Measurements from ENCODE around the gene ZSCAN5B. TPM values are rescaled to one million over a fixed set of nuclear protein-coding genes. Genes with fewer than 3 reads are reported as not detected.

Gene ZSCAN5B
- polyA plus RNA-seq, 2 of the 4 experiments (the other 2 are of a cell fraction) = not detected

DNA sequence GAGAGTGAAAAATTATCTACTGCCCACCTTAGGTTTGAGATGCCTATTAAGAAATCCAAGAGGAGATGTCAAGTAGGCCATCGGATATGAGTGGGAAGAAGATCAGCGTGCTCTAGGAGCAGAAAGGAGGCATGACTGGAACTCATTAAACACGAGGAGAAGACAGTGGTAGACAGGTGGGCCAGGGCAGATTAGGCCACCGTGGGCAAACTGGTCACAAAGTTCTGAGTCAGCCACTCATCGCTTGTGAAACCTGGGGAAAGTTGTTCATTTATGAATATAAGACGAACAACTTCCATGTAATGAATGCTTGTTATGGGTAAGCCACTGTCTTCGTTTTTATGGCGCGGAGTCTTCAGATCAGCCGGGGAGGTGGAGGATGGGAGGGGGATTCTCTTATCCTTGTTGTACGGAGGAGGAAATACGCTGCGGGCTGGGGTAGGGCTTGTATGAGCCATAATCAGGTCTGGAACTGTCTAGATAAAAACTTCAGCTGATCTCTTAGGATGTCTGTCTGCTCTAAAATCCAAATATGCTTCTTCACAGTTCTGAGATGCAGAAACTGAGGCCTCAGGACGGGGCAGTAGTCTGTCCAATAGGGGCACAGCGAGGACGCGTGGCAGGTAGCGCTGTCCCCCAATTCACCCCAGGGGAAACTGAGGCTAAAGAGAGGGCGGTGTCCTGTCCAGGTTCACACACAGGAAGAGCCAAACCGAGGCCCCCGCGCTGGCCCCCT lies 57.6 kb downstream of the ZSCAN5B start:
- CTCF ChIA-PET = interaction anchor here (0.6 to 1.6 kb wide), 5 partner anchors 15 to 468 kb away, joined by 3 to 4 read pairs (median 3); no protein-coding TSS in a partner anchor
- H3K4me1 ChIP-seq = peaks cover 22% of the 10 kb centered on the region; the same call in 2 of the 3 replicates
- peak overlapping the region; percentile 87 to 88 for H3K27ac ChIP-seq
- peak overlapping the region; percentile 54 for H3K4me3 ChIP-seq
- H3K4me2 ChIP-seq = peak overlapping the region; percentile 79
- FAIRE-seq (no peak), DNase-seq (ENCODE audit: low read depth in 1 of 2, low spot score in 1 of 2) (peak in 1 of 2 experiments; percentile 30), ATAC-seq (no peak)
- H3K9me3 ChIP-seq = no peaks in the 10 kb centered on the region
- TF ChIP-seq, protein P1, sequence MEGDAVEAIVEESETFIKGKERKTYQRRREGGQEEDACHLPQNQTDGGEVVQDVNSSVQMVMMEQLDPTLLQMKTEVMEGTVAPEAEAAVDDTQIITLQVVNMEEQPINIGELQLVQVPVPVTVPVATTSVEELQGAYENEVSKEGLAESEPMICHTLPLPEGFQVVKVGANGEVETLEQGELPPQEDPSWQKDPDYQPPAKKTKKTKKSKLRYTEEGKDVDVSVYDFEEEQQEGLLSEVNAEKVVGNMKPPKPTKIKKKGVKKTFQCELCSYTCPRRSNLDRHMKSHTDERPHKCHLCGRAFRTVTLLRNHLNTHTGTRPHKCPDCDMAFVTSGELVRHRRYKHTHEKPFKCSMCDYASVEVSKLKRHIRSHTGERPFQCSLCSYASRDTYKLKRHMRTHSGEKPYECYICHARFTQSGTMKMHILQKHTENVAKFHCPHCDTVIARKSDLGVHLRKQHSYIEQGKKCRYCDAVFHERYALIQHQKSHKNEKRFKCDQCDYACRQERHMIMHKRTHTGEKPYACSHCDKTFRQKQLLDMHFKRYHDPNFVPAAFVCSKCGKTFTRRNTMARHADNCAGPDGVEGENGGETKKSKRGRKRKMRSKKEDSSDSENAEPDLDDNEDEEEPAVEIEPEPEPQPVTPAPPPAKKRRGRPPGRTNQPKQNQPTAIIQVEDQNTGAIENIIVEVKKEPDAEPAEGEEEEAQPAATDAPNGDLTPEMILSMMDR (IDR thresholded peaks at IDR 0.05) = no peak
- no peak for TF ChIP-seq HOXA7 (CRISPR knock-in tag; IDR thresholded peaks at IDR 0.05)
- no peak for TF ChIP-seq JUNB (IDR thresholded peaks at IDR 0.05)
- no peak for TF ChIP-seq HEYL (CRISPR knock-in tag; IDR thresholded peaks at IDR 0.05)
- no peak for TF ChIP-seq PHF8 (IDR thresholded peaks at IDR 0.05; ENCODE audit: borderline replicate concordance, low read depth)
- TF ChIP-seq CBX2 (IDR thresholded peaks at IDR 0.05; ENCODE audit: borderline replicate concordance, low read depth) = no peak
- no peak for TF ChIP-seq CHD4 (IDR thresholded peaks at IDR 0.05; ENCODE audit: borderline replicate concordance)
- no peak for TF ChIP-seq ZC3H11A (IDR thresholded peaks at IDR 0.05)
- TF ChIP-seq EHF (CRISPR knock-in tag; IDR thresholded peaks at IDR 0.05) = no peak
- no peak for TF ChIP-seq RAD21 (conservative IDR thresholded peaks at IDR 0.05 in 1 of 2, IDR thresholded peaks at IDR 0.05 in 1 of 2)
- TF ChIP-seq ZNF302 (CRISPR knock-in tag; IDR thresholded peaks at IDR 0.05) = no peak
- TF ChIP-seq KDM5A (IDR thresholded peaks at IDR 0.05) = no peak
- TF ChIP-seq CBX8 (IDR thresholded peaks at IDR 0.05) = no peak
- no peak for TF ChIP-seq BHLHE40 (IDR thresholded peaks at IDR 0.05; ENCODE audit: low read depth, low read length)
- 59% methylated on average over 19 of the region's 22 CpGs for WGBS (ENCODE audit: missing lambda C conversion rate)
- POLR2A ChIA-PET = interaction anchor here (0.5 to 1.5 kb wide), 5 partner anchors 17 to 485 kb away, joined by 3 to 28 read pairs (median 3); partner anchors contain the start of genes U2AF2, ZNF787 and ZSCAN5A

Other genes with a start within 250 kb of the ZSCAN5B start
- gene NLRP8, start 250.0 kb downstream of the ZSCAN5B start, polyA plus RNA-seq (2011; rRNA removed) = not detected in 2 replicates
- gene NLRP8, start 250.0 kb downstream of the ZSCAN5B start, polyA plus RNA-seq (2017; fragmentation: RNase III; extraction: RNeasy Plus Mini Kit Qiagen cat#74134 plus additional on column Dnase treatment) = not detected in 3 replicates
- gene NLRP5, start 211.0 kb downstream of the ZSCAN5B start, polyA plus RNA-seq (2011; rRNA removed) = not detected in 2 replicates
- not detected in 3 replicates for gene NLRP5, start 211.0 kb downstream of the ZSCAN5B start, polyA plus RNA-seq (2017; fragmentation: RNase III; extraction: RNeasy Plus Mini Kit Qiagen cat#74134 plus additional on column Dnase treatment)
- gene ZNF787, start 76.5 kb downstream of the ZSCAN5B start, polyA plus RNA-seq (2011; rRNA removed) = 10.7 and 12.5 TPM in 2 replicates
- 35.1 to 39.3 TPM (median 36.7 TPM) in 3 replicates for gene ZNF787, start 76.5 kb downstream of the ZSCAN5B start, polyA plus RNA-seq (2017; fragmentation: RNase III; extraction: RNeasy Plus Mini Kit Qiagen cat#74134 plus additional on column Dnase treatment)
- gene ZNF444, start 56.5 kb downstream of the ZSCAN5B start, polyA plus RNA-seq (2011; rRNA removed) = 10.5 and 16.5 TPM in 2 replicates
- gene ZNF444, start 56.5 kb downstream of the ZSCAN5B start, polyA plus RNA-seq (2017; fragmentation: RNase III; extraction: RNeasy Plus Mini Kit Qiagen cat#74134 plus additional on column Dnase treatment) = 23.1 to 26.2 TPM (median 25.5 TPM) in 3 replicates
- gene GALP, start 21.8 kb downstream of the ZSCAN5B start, polyA plus RNA-seq (2011; rRNA removed) = not detected in 2 replicates
- not detected in 3 replicates for gene GALP, start 21.8 kb downstream of the ZSCAN5B start, polyA plus RNA-seq (2017; fragmentation: RNase III; extraction: RNeasy Plus Mini Kit Qiagen cat#74134 plus additional on column Dnase treatment)
- gene ZSCAN5C, start 4.5 kb upstream of the ZSCAN5B start, polyA plus RNA-seq (2011; rRNA removed) = not detected in 2 replicates
- not detected in 3 replicates for gene ZSCAN5C, start 4.5 kb upstream of the ZSCAN5B start, polyA plus RNA-seq (2017; fragmentation: RNase III; extraction: RNeasy Plus Mini Kit Qiagen cat#74134 plus additional on column Dnase treatment)
- gene EDDM13, start 75.0 kb upstream of the ZSCAN5B start, polyA plus RNA-seq (2011; rRNA removed) = not detected in 2 replicates
- gene EDDM13, start 75.0 kb upstream of the ZSCAN5B start, polyA plus RNA-seq (2017; fragmentation: RNase III; extraction: RNeasy Plus Mini Kit Qiagen cat#74134 plus additional on column Dnase treatment) = not detected in 3 replicates
- 13.3 and 16.1 TPM in 2 replicates for gene ZSCAN5A, start 117.1 kb upstream of the ZSCAN5B start, polyA plus RNA-seq (2011; rRNA removed)
- 10.8 to 12.2 TPM (median 12.0 TPM) in 3 replicates for gene ZSCAN5A, start 117.1 kb upstream of the ZSCAN5B start, polyA plus RNA-seq (2017; fragmentation: RNase III; extraction: RNeasy Plus Mini Kit Qiagen cat#74134 plus additional on column Dnase treatment)
- gene ZNF582, start 195.8 kb upstream of the ZSCAN5B start, polyA plus RNA-seq (2011; rRNA removed) = 3.2 TPM in 2 replicates
- 1.0 to 1.5 TPM (median 1.1 TPM) in 3 replicates for gene ZNF582, start 195.8 kb upstream of the ZSCAN5B start, polyA plus RNA-seq (2017; fragmentation: RNase III; extraction: RNeasy Plus Mini Kit Qiagen cat#74134 plus additional on column Dnase treatment)
- 3.4 and 4.8 TPM in 2 replicates for gene ZNF583, start 206.5 kb upstream of the ZSCAN5B start, polyA plus RNA-seq (2011; rRNA removed)
- gene ZNF583, start 206.5 kb upstream of the ZSCAN5B start, polyA plus RNA-seq (2017; fragmentation: RNase III; extraction: RNeasy Plus Mini Kit Qiagen cat#74134 plus additional on column Dnase treatment) = 2.9 to 4.2 TPM (median 3.4 TPM) in 3 replicates